ENCODE data around the gene TNNI2. TPM values are rescaled to one million over a fixed set of nuclear protein-coding genes. Genes with fewer than 3 reads are reported as not detected.

TNNI2 gene
- total and polyA plus RNA-seq, 4 donors = 0.22 to 0.28 TPM; not detected in 2

- H3K9ac ChIP-seq (ENCODE audit: low read depth in 1 of 2, low read length in 2 of 2) = no peak overlapping the region
Observed at GRCh38 chr11:1791912-1792311, 46.9 kb upstream of the TNNI2 start.

GRCh38 chr11:1792461-1792860, 46.3 kb upstream of the TNNI2 start:
- H3K9me3 ChIP-seq (ENCODE audit: control insufficient read depth in 4 of 4, low read length in 3 of 4) = no peaks in the 10 kb centered on the region

More at GRCh38 chr11:1791912-1792311, 46.9 kb upstream of the TNNI2 start:
- Histone ChIP-seq H3K4me3 (ENCODE audit: low read depth in 1 of 3, low read length in 3 of 3) (no peak overlapping the region), H3K36me3 (ENCODE audit: control insufficient read depth in 4 of 4, insufficient read depth in 3 of 4, low read depth in 1 of 4, low read length in 3 of 4) (no peaks in the 10 kb centered on the region), H3K4me1 (ENCODE audit: control insufficient read depth in 4 of 4, insufficient read depth in 4 of 4, low read length in 3 of 4) (no peaks in the 10 kb centered on the region), H3K27ac (ENCODE audit: low read depth in 1 of 2, low read length in 2 of 2) (no peak overlapping the region), H3K27me3 (ENCODE audit: control insufficient read depth in 4 of 4, insufficient read depth in 4 of 4, low read length in 3 of 4) (peaks cover 0 to 3% (median 0%) of the 10 kb centered on the region in 4 donors), H3K9me3 (ENCODE audit: control insufficient read depth in 4 of 4, low read length in 3 of 4) (no peaks in the 10 kb centered on the region)
- WGBS = 78% methylated on average over 6 of the region's 6 CpGs
- DNase-seq (ENCODE audit: low spot score) = no peak
- TF ChIP-seq YY1 (IDR thresholded peaks at IDR 0.05) = no peak
- no peak for TF ChIP-seq SP1 (IDR thresholded peaks at IDR 0.05)
- TF ChIP-seq FOXA1 (IDR thresholded peaks at IDR 0.05) = no peak

More at GRCh38 chr11:1792461-1792860, 46.3 kb upstream of the TNNI2 start:
- no peak overlapping the region for H3K27ac ChIP-seq (ENCODE audit: low read depth in 1 of 2, low read length in 2 of 2)
- TF ChIP-seq FOXA2 (IDR thresholded peaks at IDR 0.05) (no peak), HNF4G (IDR thresholded peaks at IDR 0.05) (no peak), EGR1 (IDR thresholded peaks at IDR 0.05; ENCODE audit: low read depth in 2 of 2) (no peak), ATF3 (IDR thresholded peaks at IDR 0.05) (no peak), REST (IDR thresholded peaks at IDR 0.05) (no peak), TAF1 (conservative IDR thresholded peaks at IDR 0.05) (no peak), ZBTB33 (IDR thresholded peaks at IDR 0.05) (no peak), RAD21 (IDR thresholded peaks at IDR 0.05) (no peak), SP1 (IDR thresholded peaks at IDR 0.05) (no peak), NR2F2 (IDR thresholded peaks at IDR 0.05) (no peak), HNF4A (conservative IDR thresholded peaks at IDR 0.05) (no peak), JUND (IDR thresholded peaks at IDR 0.05) (no peak), GABPA (IDR thresholded peaks at IDR 0.05 in 1 of 2, conservative IDR thresholded peaks at IDR 0.05 in 1 of 2) (no peak)
- DNase-seq (ENCODE audit: low spot score) = no peak
- WGBS = 78% methylated on average over 12 of the region's 12 CpGs
- no peaks in the 10 kb centered on the region for H3K36me3 ChIP-seq (ENCODE audit: control insufficient read depth in 4 of 4, insufficient read depth in 3 of 4, low read depth in 1 of 4, low read length in 3 of 4)
- H3K9ac ChIP-seq (ENCODE audit: low read depth in 1 of 2, low read length in 2 of 2) = no peak overlapping the region
- H3K27me3 ChIP-seq (ENCODE audit: control insufficient read depth in 4 of 4, insufficient read depth in 4 of 4, low read length in 3 of 4) = peaks cover 0 to 3% (median under 1%) of the 10 kb centered on the region in 4 donors
- H3K4me3 ChIP-seq (ENCODE audit: low read depth in 1 of 3, low read length in 3 of 3) = no peak overlapping the region
- H3K4me1 ChIP-seq (ENCODE audit: control insufficient read depth in 4 of 4, insufficient read depth in 4 of 4, low read length in 3 of 4) = no peaks in the 10 kb centered on the region
